HG03460 (cell line): ENCODE results near the gene DDIT4L.
"Not testable (repeated sequence)": the region's sequence is repeated elsewhere in the genome, so short reads cannot be mapped to it uniquely, and the experiment has no call there.

ENCODE experiments used
- ATAC-seq: cut with Tn5 transposase; IDR thresholded peaks from one replicate; pipeline ENCODE4 v1.9.1; 2021; ENCODE audit not compliant: unreplicated experiment

The DDIT4L gene, protein sequence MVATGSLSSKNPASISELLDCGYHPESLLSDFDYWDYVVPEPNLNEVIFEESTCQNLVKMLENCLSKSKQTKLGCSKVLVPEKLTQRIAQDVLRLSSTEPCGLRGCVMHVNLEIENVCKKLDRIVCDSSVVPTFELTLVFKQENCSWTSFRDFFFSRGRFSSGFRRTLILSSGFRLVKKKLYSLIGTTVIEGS

GRCh38 chr4:100189820-100190642, at the start of gene DDIT4L:
TSS of gene DDIT4L (minus strand) at chr4:100190468. CDS start at chr4:100189983, 485 bp downstream.
- ATAC-seq = no peak

- ATAC-seq = no peak
Observed at GRCh38 chr4:100240008-100240407, 49.7 kb upstream of the DDIT4L start.

DNA sequence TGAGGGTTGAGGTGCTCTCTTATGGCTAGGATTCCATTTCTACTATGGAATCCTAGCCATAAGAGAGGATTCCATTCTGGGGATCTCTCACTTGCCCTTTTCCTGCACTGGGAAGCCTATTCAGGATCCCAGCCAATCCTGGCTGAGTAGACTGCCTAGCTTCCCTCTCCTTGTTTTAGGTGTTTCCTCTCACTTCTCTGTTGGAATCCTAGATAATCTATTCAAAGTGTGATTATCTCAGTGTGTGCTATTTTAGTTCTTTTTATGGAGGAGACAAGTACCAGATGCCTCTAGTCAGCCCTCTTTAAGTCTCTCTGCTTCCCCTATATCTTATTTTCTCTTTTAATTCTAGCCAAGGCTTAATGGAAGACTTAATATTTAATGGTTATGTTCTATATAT, 34.5 kb upstream of the DDIT4L start:
- no peak for ATAC-seq

GRCh38 chr4:100224160-100224559, 33.9 kb upstream of the DDIT4L start:
- ATAC-seq = no peak

DNA sequence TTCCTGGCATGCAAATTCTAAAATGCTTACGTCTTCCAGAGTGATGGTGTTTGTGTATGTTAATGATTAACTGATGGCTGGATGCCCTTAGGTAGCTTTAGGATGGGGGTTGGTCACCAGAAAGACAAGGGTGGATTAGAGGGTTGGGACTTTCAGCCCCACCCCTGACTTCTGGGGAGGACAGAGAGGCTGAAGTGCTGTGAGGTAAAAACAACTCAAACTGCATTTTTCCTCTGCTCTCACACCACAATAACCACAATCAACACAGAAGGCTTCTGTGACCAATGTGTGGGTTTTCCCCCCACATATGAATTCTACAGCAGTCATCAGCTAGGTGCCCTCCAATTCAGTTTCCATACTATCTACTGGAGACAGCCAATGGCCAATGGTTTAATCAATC, 18.7 kb upstream of the DDIT4L start:
- ATAC-seq = peak; percentile 71

GRCh38 chr4:100208459-100208858, 18.2 kb upstream of the DDIT4L start:
- ATAC-seq = no peak

DNA sequence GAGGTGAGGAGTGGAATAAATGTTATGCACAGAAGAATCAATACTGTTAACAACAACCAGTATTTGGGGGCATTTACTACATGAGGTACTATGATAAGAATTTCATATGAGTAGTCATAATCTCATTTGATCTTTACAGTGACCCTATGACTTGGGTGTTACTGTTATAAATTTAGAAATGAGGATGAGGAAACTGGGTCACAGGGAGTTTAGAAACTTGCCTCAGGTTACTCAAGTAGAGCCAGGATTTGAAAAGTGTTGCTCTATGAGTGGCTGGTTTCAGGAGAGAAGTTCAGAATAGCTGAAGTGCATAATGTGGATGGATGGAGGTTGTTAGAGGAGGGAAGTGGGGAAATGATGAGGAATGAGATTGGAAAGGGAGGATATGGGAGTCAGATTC, 16.6 kb upstream of the DDIT4L start:
- ATAC-seq = no peak

DNA sequence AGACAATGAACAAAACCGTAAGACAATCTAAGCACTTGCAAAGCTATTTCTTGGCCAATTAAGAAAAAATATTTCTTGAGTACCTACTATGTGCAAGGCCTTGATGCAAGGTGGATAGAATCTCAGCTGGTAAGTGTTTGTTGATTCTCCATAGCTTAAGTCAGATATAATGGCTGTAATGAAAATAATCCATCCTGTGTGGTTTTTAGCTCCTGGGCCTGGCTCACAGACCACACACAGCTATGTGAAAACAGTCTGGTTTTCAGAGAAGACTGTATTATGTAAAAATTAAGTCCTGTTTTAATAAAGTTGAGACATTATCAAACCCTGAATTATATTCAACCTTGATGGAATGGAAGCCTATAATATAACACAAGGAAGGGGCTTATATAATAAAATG, 7.8 kb upstream of the DDIT4L start:
- ATAC-seq = no peak

- ATAC-seq = not testable (repeated sequence)
Observed at GRCh38 chr4:100196388-100197071, 6.3 kb upstream of the DDIT4L start.

DNA sequence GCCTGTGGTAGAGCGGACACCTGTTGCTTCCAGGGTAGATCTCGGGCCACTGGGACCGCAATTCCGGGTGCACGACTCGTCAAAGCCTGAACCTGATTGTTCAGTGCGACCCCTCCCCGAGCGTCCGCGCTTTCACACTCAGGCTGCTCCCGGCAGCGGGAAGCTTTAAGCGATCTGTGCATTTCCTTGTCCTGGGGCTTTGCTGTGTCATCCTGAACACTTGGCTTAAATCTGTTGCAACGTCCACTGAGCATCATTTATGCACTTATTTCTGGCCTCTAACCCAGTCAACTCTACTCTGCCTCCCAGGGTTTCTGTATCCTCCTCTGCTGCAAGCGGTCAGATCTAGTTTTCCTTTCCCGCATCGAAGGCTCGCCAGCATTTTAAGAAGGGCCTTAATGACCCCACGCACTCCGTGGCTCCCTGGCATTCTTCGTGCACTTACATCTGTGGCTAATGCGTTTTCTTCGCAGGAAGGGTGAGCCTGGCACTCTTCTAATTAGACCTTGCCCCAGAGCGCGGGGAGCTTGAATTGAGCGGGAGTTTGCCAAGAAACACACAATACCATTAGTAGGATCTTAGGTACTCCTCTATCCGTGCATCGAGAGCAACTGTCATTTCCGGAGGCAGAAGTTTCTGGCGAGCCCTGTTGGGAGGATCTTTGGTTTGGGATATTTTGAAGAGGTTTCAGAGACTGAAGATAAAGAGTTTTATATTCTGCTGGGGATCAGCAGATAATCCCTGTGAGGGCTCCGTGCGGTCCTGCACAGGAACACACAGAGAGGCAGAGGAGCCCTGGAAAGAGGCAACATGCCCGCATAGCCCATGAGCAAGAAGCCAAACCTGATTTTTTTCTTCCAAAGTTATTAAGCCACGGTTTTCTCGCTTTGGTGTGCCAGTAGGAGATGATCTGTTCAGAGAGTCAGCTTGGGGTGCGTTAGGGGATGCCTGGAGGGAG, 654 bp upstream of the DDIT4L start:
- no peak for ATAC-seq

DNA sequence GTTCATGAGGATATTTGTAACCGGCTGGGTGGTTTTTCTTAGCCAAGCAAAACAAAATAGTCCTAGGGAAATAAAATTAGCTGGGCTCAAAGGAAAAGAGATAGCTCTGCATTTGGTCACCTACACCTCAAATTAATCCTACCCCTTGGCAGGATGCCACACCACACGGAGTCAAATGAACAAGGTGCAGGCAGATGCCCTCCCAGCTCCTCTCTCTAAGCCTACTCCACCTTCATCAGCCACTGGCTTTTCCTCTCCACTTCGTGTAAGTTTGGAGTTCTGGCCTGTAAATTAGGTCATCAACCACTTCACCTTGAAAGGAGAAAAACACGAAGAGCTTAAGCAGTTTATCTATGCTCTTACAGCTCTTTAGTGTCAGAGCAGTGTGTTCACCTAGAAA, 1.4 kb downstream of the DDIT4L start:
- no peak for ATAC-seq

- ATAC-seq = no peak
Observed at GRCh38 chr4:100187781-100188180, 2.5 kb downstream of the DDIT4L start.

DNA sequence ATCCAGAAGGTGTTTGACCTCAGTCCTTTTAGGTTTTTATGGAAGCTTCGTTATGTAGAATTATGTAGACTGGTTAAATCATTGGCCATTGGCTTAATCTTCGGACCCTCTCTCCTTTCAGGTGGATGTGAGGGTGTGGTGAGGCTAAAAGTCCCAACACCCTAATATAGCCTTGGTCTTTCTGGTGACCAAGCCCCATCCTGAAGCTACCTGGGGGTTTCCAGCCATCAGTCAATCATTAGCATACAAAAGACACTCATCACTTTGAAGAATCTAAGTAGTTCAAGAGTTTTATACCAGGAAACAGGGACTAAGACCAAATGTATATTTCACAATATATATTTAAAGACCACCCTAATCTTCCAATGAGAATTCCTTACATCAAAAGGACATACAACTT, 5.5 kb downstream of the DDIT4L start:
- ATAC-seq = no peak

DNA sequence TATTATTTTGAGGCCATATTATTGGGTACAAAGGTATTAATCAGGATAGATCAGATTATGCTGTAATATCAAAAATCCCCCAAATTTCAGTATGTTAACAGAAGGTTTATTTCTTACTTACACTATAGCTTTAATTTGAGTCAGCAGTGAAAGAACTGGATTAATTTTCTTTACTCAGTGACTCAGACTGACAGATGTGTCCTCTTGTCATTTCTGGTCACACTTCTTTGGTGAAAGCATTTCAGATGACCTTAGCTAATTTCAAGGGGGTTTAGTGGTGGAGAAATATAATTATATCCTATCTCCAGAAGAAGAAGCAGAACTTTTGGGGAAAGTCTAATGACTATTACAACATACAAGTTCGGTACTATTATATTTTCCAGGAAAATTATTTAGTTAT, 12.4 kb downstream of the DDIT4L start:
- ATAC-seq = no peak

DNA sequence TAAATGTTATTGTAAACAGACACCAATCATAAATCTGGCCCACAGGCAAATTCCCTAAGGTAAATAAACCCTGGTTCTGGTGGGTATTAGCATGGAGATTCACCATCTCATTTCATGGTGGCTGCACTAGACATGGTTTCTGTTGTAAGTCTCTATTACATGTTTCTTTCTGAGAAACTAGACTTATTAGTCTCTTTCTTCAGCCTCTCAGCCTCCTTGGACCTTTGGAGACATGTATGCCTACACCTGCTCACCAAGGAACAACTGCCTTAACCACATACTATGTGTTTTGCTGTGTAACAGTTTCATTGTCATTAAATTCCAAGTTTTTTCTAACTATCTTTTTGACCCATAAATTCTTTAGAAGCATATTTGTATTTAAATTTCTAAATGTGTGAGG, 13.1 kb downstream of the DDIT4L start:
- ATAC-seq = no peak

GRCh38 chr4:100175858-100176257, 14.4 kb downstream of the DDIT4L start:
- ATAC-seq = no peak

GRCh38 chr4:100174985-100175383, 15.3 kb downstream of the DDIT4L start:
- ATAC-seq = no peak

- ATAC-seq = no peak
Observed at GRCh38 chr4:100170986-100171385, 19.3 kb downstream of the DDIT4L start.

GRCh38 chr4:100169491-100170485, 20.5 kb downstream of the DDIT4L start:
- ATAC-seq = no peak

DNA sequence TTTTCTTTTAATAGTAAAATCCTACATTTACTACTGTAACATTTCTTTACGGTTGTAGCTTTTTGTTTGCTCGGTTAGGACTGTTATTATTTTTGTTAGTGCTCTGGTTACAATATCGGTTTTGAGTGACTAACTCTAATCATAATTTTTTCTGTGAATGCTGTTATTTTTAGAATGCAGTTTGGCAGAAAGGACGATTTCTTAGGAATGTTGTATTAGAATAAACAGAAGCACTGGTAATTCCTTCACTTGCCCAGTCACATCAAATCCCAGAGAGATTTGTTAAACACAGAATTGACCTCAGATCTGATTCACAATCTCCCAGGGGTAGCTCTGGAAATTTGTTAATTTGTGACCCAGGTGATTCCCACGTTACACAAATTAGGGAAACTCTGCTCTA, 21.7 kb downstream of the DDIT4L start:
- ATAC-seq = no peak
